NCI-H748 (cell line): ENCODE measurements around the gene SMPD4.
"Not testable (repeated sequence)": the region's sequence is repeated elsewhere in the genome, so short reads cannot be mapped to it uniquely, and the experiment has no call there.

Source experiments
- DNase-seq: peaks from one replicate; lab custom pipeline; 2025; ENCODE audit not compliant: unreplicated experiment; lab: John Stamatoyannopoulos, UW

Gene SMPD4

DNA sequence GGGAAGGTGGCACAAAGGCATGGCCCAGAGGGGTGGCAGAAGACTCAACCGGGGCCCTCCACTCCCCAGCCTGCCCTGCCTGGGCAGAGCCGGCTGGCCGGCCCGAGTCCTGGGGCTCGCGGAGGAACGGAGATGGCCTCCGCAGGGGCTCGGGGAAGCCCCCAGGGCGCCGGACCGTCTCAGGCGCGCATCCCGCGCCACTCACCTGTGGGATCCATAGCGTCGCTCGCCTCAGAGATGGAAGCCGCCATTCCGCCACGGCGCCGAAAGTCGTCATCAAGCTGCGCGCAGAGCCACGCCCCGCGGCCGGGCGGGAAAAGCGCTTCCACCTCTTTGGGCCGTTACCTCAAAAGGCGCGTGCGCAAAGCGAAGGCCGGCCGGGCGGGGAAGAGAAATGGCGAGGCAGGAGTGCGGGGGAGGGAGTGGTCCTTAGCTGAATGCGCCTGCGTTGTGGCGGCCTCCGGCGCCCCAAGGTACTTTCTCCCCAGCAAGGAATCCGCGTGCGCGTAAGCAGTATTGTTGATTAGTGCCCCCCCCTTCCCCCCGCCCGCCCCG is at the start of gene SMPD4:
SMPD4 (minus strand) TSS at position 278 of the 555 bp plus-strand sequence. CDS start 5,010 bp downstream, outside the sequence.
- peak; percentile 93 for DNase-seq

- not testable (repeated sequence) for DNase-seq
Observed at GRCh38 chr2:130230907-130231306, 49.5 kb upstream of the SMPD4 start.

DNA sequence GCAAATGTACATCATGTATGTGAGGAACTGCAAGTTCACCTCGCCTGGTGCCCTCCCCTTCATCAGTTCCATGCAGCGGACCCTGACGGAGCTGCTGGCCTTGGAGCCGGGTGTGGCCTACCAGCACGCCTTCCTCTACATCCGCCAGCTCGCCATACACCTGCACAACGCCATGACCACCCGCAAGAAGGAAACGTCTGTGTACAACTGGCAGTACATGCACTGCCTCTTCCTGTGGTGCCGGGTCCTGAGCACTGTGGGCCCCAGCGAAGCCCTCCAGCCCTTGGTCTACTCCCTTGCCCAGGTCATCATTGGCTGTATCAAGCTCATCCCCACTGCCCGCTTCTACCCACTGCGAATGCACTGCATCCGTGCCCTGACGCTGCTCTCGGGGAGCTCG is 49.0 kb upstream of the SMPD4 start:
- DNase-seq: not testable (repeated sequence)

DNA sequence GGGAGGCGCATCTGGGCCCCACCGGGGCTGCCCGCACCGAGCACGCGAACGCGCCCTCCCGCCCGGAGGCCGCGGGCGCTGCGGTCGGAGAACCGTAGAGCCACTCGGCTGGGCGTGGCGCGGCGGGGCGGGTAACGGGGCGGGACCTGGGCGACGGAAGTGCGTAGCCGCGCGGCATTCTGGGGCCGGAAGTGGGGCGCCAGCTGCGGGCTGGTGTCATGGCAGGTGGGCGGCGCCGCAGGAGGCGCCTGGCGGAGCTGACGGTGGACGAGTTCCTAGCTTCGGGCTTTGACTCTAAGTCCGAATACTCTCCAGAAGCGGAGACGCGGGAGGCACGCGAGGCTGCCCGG is 47.7 kb upstream of the SMPD4 start:
- DNase-seq: not testable (repeated sequence)

- not testable (repeated sequence) for DNase-seq
Observed at GRCh38 chr2:130228467-130229160, 47.2 kb upstream of the SMPD4 start.

- DNase-seq: not testable (repeated sequence)
Observed at GRCh38 chr2:130228005-130228404, 46.6 kb upstream of the SMPD4 start.

GRCh38 chr2:130222523-130222922 is 41.1 kb upstream of the SMPD4 start:
- not testable (repeated sequence) for DNase-seq

GRCh38 chr2:130220505-130220904 is 39.1 kb upstream of the SMPD4 start:
- DNase-seq: not testable (repeated sequence)

DNA sequence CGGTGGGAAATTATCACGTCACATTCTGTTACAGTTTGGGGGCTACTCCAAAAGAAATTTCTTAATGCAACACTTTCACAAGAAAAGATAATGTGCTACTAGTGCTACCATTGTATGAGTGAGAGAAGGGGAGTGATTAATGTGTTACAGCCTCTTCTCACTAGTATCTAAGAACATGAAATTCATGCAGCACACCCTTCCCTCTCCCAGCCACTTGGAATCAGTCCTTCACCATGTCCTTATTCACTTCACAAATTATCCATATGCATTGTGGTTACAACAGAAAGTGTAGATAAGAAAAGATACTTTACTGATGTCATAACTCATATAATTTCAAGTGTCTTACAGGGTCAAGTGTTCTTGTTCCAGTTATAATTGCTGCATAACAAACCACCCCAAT is 37.7 kb upstream of the SMPD4 start:
- not testable (repeated sequence) for DNase-seq

DNA sequence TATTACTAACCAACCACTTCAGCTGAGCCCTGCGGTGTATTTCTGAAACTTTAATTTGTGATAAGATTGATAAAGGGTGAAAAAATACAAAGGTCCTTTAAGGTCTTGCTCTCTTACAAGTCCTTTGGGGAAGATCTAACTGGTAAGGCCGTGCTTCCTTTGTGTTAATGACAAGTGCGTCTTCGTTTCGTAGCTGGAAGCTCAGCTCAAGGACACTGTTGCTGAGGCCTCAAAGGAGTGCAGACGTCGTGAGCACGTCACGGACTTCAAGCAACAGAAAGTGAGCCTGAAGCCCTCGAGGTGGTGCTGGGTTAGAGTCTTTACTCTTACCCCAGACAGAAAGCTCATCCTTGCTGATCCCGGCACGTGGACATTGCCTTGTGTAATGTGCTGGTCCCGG is 25.6 kb upstream of the SMPD4 start:
- not testable (repeated sequence) for DNase-seq

DNA sequence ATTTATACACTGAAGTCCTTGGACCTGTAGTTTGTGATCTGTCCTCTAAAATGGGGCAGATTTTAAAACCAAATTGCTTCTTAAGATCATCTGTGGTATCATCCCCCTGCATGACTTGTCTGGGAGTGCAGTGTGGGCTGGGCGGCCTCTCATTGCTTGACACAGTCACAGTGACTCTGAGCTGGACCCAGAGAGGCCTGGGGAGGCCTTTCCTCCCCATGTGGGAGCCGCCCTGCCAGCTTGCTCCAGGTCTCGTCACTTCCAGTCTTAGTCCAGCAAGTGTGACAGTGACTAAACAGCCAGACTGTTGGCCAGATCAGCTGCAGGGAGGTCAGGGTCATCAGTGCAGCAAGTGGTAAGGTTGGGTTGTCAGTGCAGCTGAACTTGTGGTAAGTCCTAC is 21.7 kb upstream of the SMPD4 start:
- DNase-seq: not testable (repeated sequence)

GRCh38 chr2:130202518-130202917 is 21.1 kb upstream of the SMPD4 start:
- peak; percentile 0 for DNase-seq

GRCh38 chr2:130198343-130198742 is 16.9 kb upstream of the SMPD4 start, which contains the start of gene TUBA3E:
TUBA3E (minus strand) TSS chr2:130198439; CDS start chr2:130198360, 79 bp downstream.
- no peak for DNase-seq

DNA sequence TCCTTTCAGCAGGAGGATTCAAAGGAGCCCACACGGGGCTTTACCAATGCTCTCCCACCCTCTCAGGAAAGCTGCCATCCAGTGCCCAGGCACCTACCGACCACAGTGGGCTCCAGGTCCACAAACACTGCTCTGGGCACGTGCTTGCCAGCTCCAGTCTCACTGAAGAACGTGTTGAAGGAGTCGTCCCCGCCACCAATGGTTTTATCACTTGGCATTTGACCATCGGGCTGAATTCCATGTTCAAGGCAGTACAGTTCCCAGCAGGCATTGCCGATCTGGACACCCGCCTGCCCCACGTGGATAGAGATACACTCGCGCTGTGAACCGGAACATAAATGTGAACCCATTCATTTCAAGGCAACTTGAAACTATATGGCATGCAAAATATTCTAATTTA is 14.7 kb upstream of the SMPD4 start:
- not testable (repeated sequence) for DNase-seq

- DNase-seq: not testable (repeated sequence)
Observed at GRCh38 chr2:130195089-130195635, 13.8 kb upstream of the SMPD4 start.

DNA sequence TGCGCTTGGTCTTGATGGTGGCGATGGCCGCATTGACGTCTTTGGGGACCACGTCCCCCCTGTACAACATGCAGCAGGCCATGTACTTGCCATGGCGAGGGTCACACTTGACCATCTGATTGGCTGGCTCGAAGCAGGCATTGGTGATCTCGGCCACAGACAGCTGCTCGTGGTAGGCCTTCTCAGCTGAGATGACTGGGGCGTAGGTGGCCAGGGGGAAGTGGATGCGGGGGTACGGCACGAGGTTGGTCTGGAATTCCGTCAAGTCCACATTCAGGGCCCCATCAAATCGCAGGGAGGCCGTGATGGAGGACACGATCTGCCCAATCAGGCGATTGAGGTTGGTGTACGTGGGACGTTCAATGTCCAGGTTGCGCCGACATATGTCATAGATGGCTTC is 12.4 kb upstream of the SMPD4 start:
- not testable (repeated sequence) for DNase-seq

DNA sequence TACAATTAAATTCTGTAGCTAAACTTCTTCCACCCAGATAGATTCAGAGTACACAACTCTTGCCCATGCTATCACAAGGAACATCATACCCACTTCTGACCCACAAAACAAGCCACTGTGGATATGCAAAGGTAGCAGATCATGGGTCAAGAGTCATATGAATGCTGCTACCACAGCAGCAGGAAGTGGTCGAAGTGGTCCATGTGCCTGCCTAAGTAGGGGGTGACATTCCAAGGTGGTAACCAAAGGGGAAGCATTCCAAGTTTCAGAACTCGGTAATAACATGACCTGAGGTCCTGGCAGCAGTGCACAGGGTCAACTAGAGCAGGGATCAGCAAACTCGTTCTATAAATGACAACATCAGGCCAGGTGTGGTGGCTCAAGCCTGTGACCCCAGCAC is 11.0 kb upstream of the SMPD4 start:
- DNase-seq: not testable (repeated sequence)

- not testable (repeated sequence) for DNase-seq
Observed at GRCh38 chr2:130191319-130191718, 9.9 kb upstream of the SMPD4 start.

- DNase-seq: peak; percentile 57
Observed at GRCh38 chr2:130190237-130190636, 8.8 kb upstream of the SMPD4 start.

GRCh38 chr2:130188958-130189357 is 7.6 kb upstream of the SMPD4 start:
- DNase-seq: not testable (repeated sequence)

DNA sequence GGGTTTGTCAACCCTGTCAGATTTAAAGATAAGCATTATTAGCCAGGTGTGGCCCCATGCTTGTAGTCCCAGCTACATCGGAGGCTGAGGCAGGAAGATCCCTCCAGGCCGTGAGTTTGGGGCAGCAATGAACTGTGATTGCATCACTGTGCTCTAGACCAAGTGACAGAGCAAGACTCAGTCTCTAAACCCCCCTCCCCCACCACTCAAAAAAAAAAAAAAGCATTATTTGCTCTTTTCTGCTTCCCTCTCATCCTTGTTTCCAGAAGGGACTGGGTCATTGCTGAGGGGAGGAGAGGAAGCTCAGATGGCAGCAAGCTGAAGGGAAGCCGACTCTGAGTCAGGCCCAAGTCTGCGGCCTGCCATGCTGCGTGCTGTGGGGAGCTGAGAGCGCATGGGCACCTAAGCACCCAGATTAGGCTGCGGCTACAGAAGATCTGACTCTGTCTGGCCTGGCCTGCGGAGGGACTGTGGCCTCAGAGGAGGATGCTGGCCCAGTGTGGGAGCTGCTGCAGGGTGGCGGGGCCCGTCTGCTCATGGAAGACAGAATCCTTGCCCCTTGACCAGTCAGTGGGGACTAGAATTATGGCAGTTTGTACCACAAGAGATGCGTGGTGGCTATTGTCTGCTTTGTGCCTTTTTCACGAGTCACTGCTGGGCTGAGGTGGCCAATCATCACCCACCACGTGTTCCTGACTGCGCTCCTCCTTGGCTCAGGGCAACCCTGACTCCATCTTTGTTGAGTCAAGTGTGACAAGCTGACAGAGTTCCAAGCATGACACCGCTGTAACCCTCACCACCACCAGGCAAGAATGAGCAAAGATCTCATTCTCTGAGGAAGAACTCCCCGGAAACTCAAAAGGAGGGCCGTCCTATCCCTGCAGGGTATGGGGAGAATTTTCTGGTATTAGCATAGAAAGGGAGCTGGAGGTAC is 6.7 kb upstream of the SMPD4 start:
- DNase-seq: not testable (repeated sequence)
